HL-60/S4 treated with retinoic acid at 250 ng/mL for 4 days and 3 days (cell line): ENCODE measurements around the gene ADARB2.
"Not testable (repeated sequence)": the region's sequence is repeated elsewhere in the genome, so short reads cannot be mapped to it uniquely, and the experiment has no call there.

Experiments
- in situ Hi-C: fragments of 300-500 bp; cut with MboI; formaldehyde crosslinking; loops from 2 replicates; pipeline ENCODE4 v1.7.0; 2022; ENCODE audit warnings: low sequenced_read_pairs

The ADARB2 gene

GRCh38 chr10:1737222-1738061 lies at the start of gene ADARB2:
Gene ADARB2 (minus strand): TSS chr10:1737525.
- in situ Hi-C loops = no loop called here

GRCh38 chr10:1785835-1786234 lies 48.5 kb upstream of the ADARB2 start:
- in situ Hi-C loops = no loop called here

- in situ Hi-C loops = no loop called here
These were observed 45.5 kb upstream of the ADARB2 start for GRCh38 chr10:1782841-1783240.

GRCh38 chr10:1779796-1780195 lies 42.5 kb upstream of the ADARB2 start:
- in situ Hi-C loops = no loop called here

GRCh38 chr10:1778375-1778969 lies 41.1 kb upstream of the ADARB2 start:
- in situ Hi-C loops = no loop called here

GRCh38 chr10:1776127-1776662 lies 38.9 kb upstream of the ADARB2 start:
- in situ Hi-C loops = no loop called here

- in situ Hi-C loops = no loop called here
These were observed 37.5 kb upstream of the ADARB2 start for GRCh38 chr10:1774796-1775195.

- in situ Hi-C loops = not testable (repeated sequence)
These were observed 35.9 kb upstream of the ADARB2 start for GRCh38 chr10:1773204-1773603.

GRCh38 chr10:1766049-1766448 lies 28.7 kb upstream of the ADARB2 start:
- in situ Hi-C loops = no loop called here

- in situ Hi-C loops = no loop called here
These were observed 24.8 kb upstream of the ADARB2 start for GRCh38 chr10:1762076-1762475.

GRCh38 chr10:1754506-1755153 lies 17.3 kb upstream of the ADARB2 start:
- in situ Hi-C loops = no loop called here

- in situ Hi-C loops = no loop called here
These were observed 14.8 kb upstream of the ADARB2 start for GRCh38 chr10:1752153-1752552.

- in situ Hi-C loops = no loop called here
These were observed 10.3 kb upstream of the ADARB2 start for GRCh38 chr10:1747590-1748157.

- in situ Hi-C loops = no loop called here
These were observed 9.5 kb upstream of the ADARB2 start for GRCh38 chr10:1746796-1747195.

- in situ Hi-C loops = no loop called here
These were observed 8.6 kb upstream of the ADARB2 start for GRCh38 chr10:1745780-1746456.

- in situ Hi-C loops = no loop called here
These were observed 7.2 kb upstream of the ADARB2 start for GRCh38 chr10:1744524-1744923.

GRCh38 chr10:1743141-1743540 lies 5.8 kb upstream of the ADARB2 start:
- in situ Hi-C loops = no loop called here

GRCh38 chr10:1741450-1741849 lies 4.1 kb upstream of the ADARB2 start:
- in situ Hi-C loops = no loop called here

- in situ Hi-C loops = no loop called here
These were observed 2.4 kb upstream of the ADARB2 start for GRCh38 chr10:1739751-1740150.

GRCh38 chr10:1738950-1739349 lies 1.6 kb upstream of the ADARB2 start:
- in situ Hi-C loops = no loop called here

- in situ Hi-C loops = no loop called here
These were observed 428 bp downstream of the ADARB2 start for GRCh38 chr10:1736972-1737221.
